Measurements from ENCODE around the gene MB. TPM values are rescaled to one million over a fixed set of nuclear protein-coding genes. Genes with fewer than 3 reads are reported as not detected.

The MB gene
- total and polyA plus RNA-seq, 9 of the 15 experiments (the other 6 are each of a cell fraction or from before 2014, with no cell fraction given), result not detected

DNA sequence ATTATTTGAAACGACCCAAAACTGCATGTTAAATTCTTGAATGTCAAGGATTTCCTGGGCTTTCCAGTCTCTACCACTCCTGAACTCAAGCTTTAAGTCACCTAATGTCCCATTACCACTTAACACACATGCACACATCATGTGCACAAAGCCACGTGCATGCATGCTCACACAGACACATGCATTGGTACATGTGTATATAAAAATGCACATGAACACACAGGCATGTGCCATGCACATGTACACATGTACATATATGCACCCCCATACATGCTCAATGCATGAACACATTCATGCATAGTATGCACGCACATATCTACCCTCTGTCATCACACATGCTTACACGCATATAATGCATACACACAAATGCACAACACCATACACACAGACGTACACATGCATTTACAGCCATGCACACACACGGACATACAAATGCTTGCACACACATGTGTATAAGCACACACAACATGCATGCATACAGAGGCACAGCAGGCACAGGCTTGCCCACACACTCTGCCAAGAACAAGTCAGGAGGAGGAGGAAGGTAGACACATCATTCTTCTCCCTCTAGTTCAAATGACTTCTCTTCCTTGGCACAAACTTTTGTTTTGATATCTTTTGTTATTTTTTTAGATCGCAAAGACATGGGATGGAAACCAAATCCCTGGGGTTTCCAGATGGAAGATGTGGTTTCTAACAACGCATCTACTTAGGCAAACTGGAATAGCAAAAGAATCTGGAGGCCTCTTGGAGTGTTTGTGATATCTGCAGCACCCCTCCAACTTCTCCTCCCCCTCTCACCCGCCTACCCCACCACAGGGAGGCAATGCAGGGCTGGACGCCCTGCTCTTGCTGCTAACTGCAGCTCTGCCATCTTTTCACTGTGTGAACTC, 51.9 kb downstream of the MB start:
- H3K9me1 ChIP-seq (ENCODE audit: control insufficient read depth, insufficient read depth, low read length), result no peaks in the 10 kb centered on the region
- 2% methylated on average over 10 of the region's 10 CpGs for WGBS (ENCODE audit: insufficient coverage, low coverage, missing lambda C conversion rate)
- no TSS peak for BruUV-seq (replicated peaks)
- FAIRE-seq (no peak), ATAC-seq (no peak), DNase-seq (ENCODE audit: extremely low read depth in 1 of 4, low spot score in 3 of 4) (no peak)
- no peaks in the 10 kb centered on the region for H3K36me3 ChIP-seq (ENCODE audit: control insufficient read depth, insufficient read depth, low read length)
- H2AFZ ChIP-seq (ENCODE audit: low read depth, low read length), result no peak overlapping the region
- no peak overlapping the region for H3K27ac ChIP-seq (ENCODE audit: extremely low read depth, low read depth, low read length)
- no peak overlapping the region for H3K4me3 ChIP-seq
- no peaks in the 10 kb centered on the region for H3K9me3 ChIP-seq (replicated peaks; ENCODE audit: control insufficient read depth, insufficient read depth, low read depth, low read length)
- no peaks in the 10 kb centered on the region for H4K20me1 ChIP-seq (replicated peaks; ENCODE audit: control insufficient read depth, insufficient read depth, low read length)
- POLR2A ChIA-PET, result interaction anchor here (2.1 kb wide), 1 partner anchor 7 kb away, joined by 5 read pairs; no protein-coding TSS in a partner anchor
- H3K9ac ChIP-seq (ENCODE audit: insufficient read depth in 1 of 2, low read depth in 2 of 2, low read length in 2 of 2), result no peak overlapping the region
- no peaks in the 10 kb centered on the region for H3K79me2 ChIP-seq (ENCODE audit: control insufficient read depth, insufficient read depth, low read length)
- TF ChIP-seq SNIP1 (IDR thresholded peaks at IDR 0.05; ENCODE audit: low read depth) (no peak), CBFB (CRISPR knock-in tag; IDR thresholded peaks at IDR 0.05) (no peak), CHCHD3 (CRISPR knock-in tag; IDR thresholded peaks at IDR 0.05) (no peak), DPF2 (IDR thresholded peaks at IDR 0.05) (no peak), IFI16 (CRISPR knock-in tag; IDR thresholded peaks at IDR 0.05) (no peak), GATAD2A (IDR thresholded peaks at IDR 0.05) (no peak), TCF7 (IDR thresholded peaks at IDR 0.05; ENCODE audit: borderline replicate concordance) (no peak), SMARCC2 (IDR thresholded peaks at IDR 0.05; ENCODE audit: low read depth) (no peak), EP400 (IDR thresholded peaks at IDR 0.05) (no peak)
- TF ChIP-seq, protein P1, sequence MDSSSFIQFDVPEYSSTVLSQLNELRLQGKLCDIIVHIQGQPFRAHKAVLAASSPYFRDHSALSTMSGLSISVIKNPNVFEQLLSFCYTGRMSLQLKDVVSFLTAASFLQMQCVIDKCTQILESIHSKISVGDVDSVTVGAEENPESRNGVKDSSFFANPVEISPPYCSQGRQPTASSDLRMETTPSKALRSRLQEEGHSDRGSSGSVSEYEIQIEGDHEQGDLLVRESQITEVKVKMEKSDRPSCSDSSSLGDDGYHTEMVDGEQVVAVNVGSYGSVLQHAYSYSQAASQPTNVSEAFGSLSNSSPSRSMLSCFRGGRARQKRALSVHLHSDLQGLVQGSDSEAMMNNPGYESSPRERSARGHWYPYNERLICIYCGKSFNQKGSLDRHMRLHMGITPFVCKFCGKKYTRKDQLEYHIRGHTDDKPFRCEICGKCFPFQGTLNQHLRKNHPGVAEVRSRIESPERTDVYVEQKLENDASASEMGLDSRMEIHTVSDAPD (CRISPR knock-in tag; IDR thresholded peaks at IDR 0.05), result no peak
- TF ChIP-seq, protein P2, sequence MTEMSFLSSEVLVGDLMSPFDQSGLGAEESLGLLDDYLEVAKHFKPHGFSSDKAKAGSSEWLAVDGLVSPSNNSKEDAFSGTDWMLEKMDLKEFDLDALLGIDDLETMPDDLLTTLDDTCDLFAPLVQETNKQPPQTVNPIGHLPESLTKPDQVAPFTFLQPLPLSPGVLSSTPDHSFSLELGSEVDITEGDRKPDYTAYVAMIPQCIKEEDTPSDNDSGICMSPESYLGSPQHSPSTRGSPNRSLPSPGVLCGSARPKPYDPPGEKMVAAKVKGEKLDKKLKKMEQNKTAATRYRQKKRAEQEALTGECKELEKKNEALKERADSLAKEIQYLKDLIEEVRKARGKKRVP (CRISPR knock-in tag; IDR thresholded peaks at IDR 0.05), result no peak
- TF ChIP-seq, protein P3, sequence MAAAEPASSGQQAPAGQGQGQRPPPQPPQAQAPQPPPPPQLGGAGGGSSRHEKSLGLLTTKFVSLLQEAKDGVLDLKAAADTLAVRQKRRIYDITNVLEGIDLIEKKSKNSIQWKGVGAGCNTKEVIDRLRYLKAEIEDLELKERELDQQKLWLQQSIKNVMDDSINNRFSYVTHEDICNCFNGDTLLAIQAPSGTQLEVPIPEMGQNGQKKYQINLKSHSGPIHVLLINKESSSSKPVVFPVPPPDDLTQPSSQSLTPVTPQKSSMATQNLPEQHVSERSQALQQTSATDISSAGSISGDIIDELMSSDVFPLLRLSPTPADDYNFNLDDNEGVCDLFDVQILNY (CRISPR knock-in tag; IDR thresholded peaks at IDR 0.05), result no peak
- no peaks in the 10 kb centered on the region; a peak in 2 of 5 replicates for H3K4me1 ChIP-seq (replicated peaks in 1 of 2; ENCODE audit: control insufficient read depth in 2 of 2, insufficient read depth in 2 of 2, low read length in 2 of 2)
- in situ Hi-C loops (cut with MboI), result no loop called here
- no peak overlapping the region for H3K4me2 ChIP-seq (ENCODE audit: insufficient read depth, low read length)
- intact Hi-C loops (cut with micrococcal nuclease), result no loop called here
- H3K27me3 ChIP-seq (ENCODE audit: control insufficient read depth in 2 of 2, insufficient read depth in 2 of 2, low read length in 2 of 2), result peaks cover 10 to 64% of the 10 kb centered on the region in 2 experiments
- CTCF ChIA-PET (ENCODE audit: low intra/inter-chr PET ratio), result no interaction called here
